Gastroesophageal sphincter (tissue), 4 donors: ENCODE results near the gene NR4A3. TPM values are rescaled to one million over a fixed set of nuclear protein-coding genes. Genes with fewer than 3 reads are reported as not detected.

Experiments
- ATAC-seq: fragments of 150-250 bp; one replicate; pipeline ENCODE4 v1.9.1; 2016; ENCODE audit warnings: mild to moderate bottlenecking, moderate library complexity
- H3K27ac ChIP-seq, 4 donors: fragments of 200-600 bp; sonication (generic) in 3 of 4; 1 replicate in 3 of 4; 2 replicates in 1 of 4; pipeline ENCODE4 v1.5.1; 2016 to 2019
- H3K27me3 ChIP-seq: fragments of 200-600 bp; sonication (generic); one replicate; pipeline ENCODE4 v1.5.1; 2019
- H3K36me3 ChIP-seq, 2 donors: fragments of 200-600 bp; sonication (generic); one replicate each; pipeline ENCODE4 v1.5.1; 2019; ENCODE audit warnings: control low read depth in 1 of 2
- H3K4me1 ChIP-seq, 3 donors: fragments of 200-600 bp; sonication (generic); 1 replicate in 2 of 3; 2 replicates in 1 of 3; pipeline ENCODE4 v1.5.1; 2016 to 2019; ENCODE audit warnings: control low read depth in 2 of 3
- H3K4me3 ChIP-seq, 2 donors: fragments of 200-600 bp; sonication (generic); one replicate each; pipeline ENCODE4 v1.5.1; 2019; ENCODE audit warnings: mild to moderate bottlenecking in 1 of 2, moderate library complexity in 1 of 2
- H3K9me3 ChIP-seq, 3 donors: fragments of 200-600 bp; sonication (generic); one replicate each; pipeline ENCODE4 v1.5.1; 2017 to 2019; ENCODE audit warnings: control low read depth in 2 of 3
- CTCF ChIP-seq, 4 experiments: fragments of 200-600 bp in 2 of 4; fragments of 450-650 bp in 2 of 4; sonication (generic) in 1 of 4; IDR thresholded peaks; one replicate each; pipeline ENCODE4 v1.5.1; 2017 to 2019; ENCODE audit warnings: antibody characterized with exemption in 4 of 4, mild to moderate bottlenecking in 2 of 4, moderate library complexity in 2 of 4
- EP300 ChIP-seq: sonication (generic); formaldehyde crosslinking; IDR thresholded peaks from one replicate; pipeline ENCODE4 v1.6.1; 2017; ENCODE audit warnings: antibody characterized with exemption, mild to moderate bottlenecking
- POLR2A ChIP-seq, 2 donors: fragments of 450-650 bp; IDR thresholded peaks; one replicate each; pipeline ENCODE4 v1.6.1; 2017; ENCODE audit warnings: antibody characterized with exemption in 2 of 2, mild to moderate bottlenecking in 2 of 2, moderate library complexity in 1 of 2
- POLR2AphosphoS5 ChIP-seq: sonication (generic); formaldehyde crosslinking; IDR thresholded peaks from one replicate; pipeline ENCODE4 v1.6.1; 2017; ENCODE audit warnings: antibody characterized with exemption
- WGBS, 2 donors: methylation state at CpG; one replicate each; pipeline ENCODE4 v1.1.5; 2018; ENCODE audit warnings: low coverage in 1 of 2; 5-methylcytosine and 5-hydroxymethylcytosine counted together
- total RNA-seq, 4 donors: library from RNA; depleted of rRNA; stranded (reverse); fragments of >200 nt; gene quantifications; one replicate each; pipeline ENCODE4 v1.1.0, GENCODE V29; 2016

NR4A3 gene
- total RNA-seq, 4 donors from 2014 or later, result 0.52 to 51.2 (median 2.0) TPM

- H3K27ac ChIP-seq, result no peak overlapping the region
- H3K4me1 ChIP-seq, result peaks cover 0 to 21% (median 0%) of the 10 kb centered on the region in 3 donors
- ATAC-seq, result no peak
- H3K4me3 ChIP-seq, result no peak overlapping the region
- peaks cover 6 to 30% of the 10 kb centered on the region in 2 donors for H3K36me3 ChIP-seq
- WGBS, 2 donors, result 80 to 100% methylated on average over 1 to 3 of the region's 7 CpGs
- TF ChIP-seq EP300 (no peak), POLR2A (IDR thresholded peaks at IDR 0.05) (no peak), POLR2AphosphoS5 (no peak), CTCF (IDR thresholded peaks at IDR 0.05) (no peak)
- H3K27me3 ChIP-seq, result no peaks in the 10 kb centered on the region
- H3K9me3 ChIP-seq, result no peaks in the 10 kb centered on the region
Observed at GRCh38 chr9:99911600-99911999, 89.9 kb downstream of the NR4A3 start.

Other genes with a start within 250 kb of the NR4A3 start
- 10 to 100 TPM; 42.4 to 52.3 (median 47.3) TPM for gene STX17, start 84.8 kb downstream of the NR4A3 start, total RNA-seq